ENCODE data around the gene CHST6.
"Not testable (repeated sequence)": the region's sequence is repeated elsewhere in the genome, so short reads cannot be mapped to it uniquely, and the experiment has no call there.

CHST6 gene

GRCh38 chr16:75462806-75463205 is 32.4 kb downstream of the CHST6 start:
- 91 to 94% methylated on average over 2 of the region's 2 CpGs for WGBS, 2 experiments
- H3K4me3 ChIP-seq (ENCODE audit: insufficient read depth, low read depth, low read length): peak overlapping the region; percentile 85
- peaks cover 4% of the 10 kb centered on the region for H3K27me3 ChIP-seq (ENCODE audit: control insufficient read depth, insufficient read depth, low read length, poor library complexity, severe bottlenecking)

GRCh38 chr16:75461575-75461974 is 33.7 kb downstream of the CHST6 start:
- H3K9me3 ChIP-seq (ENCODE audit: control insufficient read depth, low read length): no peaks in the 10 kb centered on the region
- H3K36me3 ChIP-seq (ENCODE audit: control insufficient read depth, insufficient read depth, low read length): no peaks in the 10 kb centered on the region
- WGBS, 2 experiments: 93 to 96% methylated on average over 2 of the region's 2 CpGs
- peaks cover 4% of the 10 kb centered on the region for H3K27me3 ChIP-seq (ENCODE audit: control insufficient read depth, insufficient read depth, low read length, poor library complexity, severe bottlenecking)
- no peak overlapping the region for H3K4me3 ChIP-seq (ENCODE audit: insufficient read depth, low read depth, low read length)
- peaks cover 35% of the 10 kb centered on the region for H3K4me1 ChIP-seq (ENCODE audit: control insufficient read depth, insufficient read depth, low read length)
- no peak overlapping the region for H3K27ac ChIP-seq (ENCODE audit: insufficient read depth, low read depth, low read length, poor library complexity, severe bottlenecking)

More at GRCh38 chr16:75462806-75463205, 32.4 kb downstream of the CHST6 start:
- Histone ChIP-seq H3K27ac (ENCODE audit: insufficient read depth, low read depth, low read length, poor library complexity, severe bottlenecking) (no peak overlapping the region), H3K4me1 (ENCODE audit: control insufficient read depth, insufficient read depth, low read length) (peaks cover 22% of the 10 kb centered on the region), H3K36me3 (ENCODE audit: control insufficient read depth, insufficient read depth, low read length) (no peaks in the 10 kb centered on the region), H3K9me3 (ENCODE audit: control insufficient read depth, low read length) (no peaks in the 10 kb centered on the region)

DNA sequence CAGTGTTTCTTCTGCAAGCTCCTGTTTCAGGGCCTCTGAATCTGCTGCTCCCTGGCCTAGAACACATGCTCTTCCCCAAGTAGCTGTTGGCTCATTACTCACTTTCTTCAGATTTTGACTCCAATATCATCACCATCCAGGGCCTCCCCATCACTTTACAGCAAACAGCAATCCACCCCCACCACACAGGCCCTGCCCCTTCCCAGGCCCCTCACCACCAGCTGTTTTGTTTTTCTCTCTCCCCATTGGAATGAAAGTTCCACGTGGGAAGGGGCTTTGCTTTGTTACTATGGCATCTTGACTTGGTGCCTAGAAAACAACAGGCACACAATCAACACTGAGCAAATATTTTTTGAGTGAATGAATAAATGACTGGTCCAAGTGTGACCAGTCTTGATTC is 34.8 kb downstream of the CHST6 start:
- peak overlapping the region; percentile 1 for H3K27ac ChIP-seq (ENCODE audit: insufficient read depth, low read depth, low read length, poor library complexity, severe bottlenecking)
- 0% methylated on average over 1 of the region's 1 CpG for WGBS, 2 experiments

DNA sequence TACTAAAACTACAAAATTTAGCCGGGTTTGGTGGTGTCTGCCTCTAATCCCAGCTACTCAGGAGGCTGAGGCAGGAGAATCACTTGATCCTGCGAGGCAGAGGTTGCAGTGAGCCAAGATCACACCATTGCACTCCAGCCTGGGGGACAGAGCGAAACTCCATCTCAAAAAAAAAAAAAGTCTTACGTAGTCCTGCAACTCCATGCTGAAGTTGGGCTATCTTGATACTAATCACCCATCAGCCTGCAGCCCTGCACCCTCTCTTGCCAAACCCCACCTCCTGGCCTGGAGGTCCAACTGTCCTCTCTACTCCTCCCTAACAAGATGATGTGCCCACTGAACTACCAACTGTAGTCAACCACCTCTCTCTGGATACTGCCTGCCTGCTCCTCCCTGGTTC is 35.5 kb downstream of the CHST6 start:
- H3K36me3 ChIP-seq (ENCODE audit: control insufficient read depth, insufficient read depth, low read length): no peaks in the 10 kb centered on the region
- H3K4me3 ChIP-seq (ENCODE audit: insufficient read depth, low read depth, low read length): no peak overlapping the region
- WGBS, 2 experiments: 93% methylated on average over 4 of the region's 4 CpGs
- peaks cover 4% of the 10 kb centered on the region for H3K27me3 ChIP-seq (ENCODE audit: control insufficient read depth, insufficient read depth, low read length, poor library complexity, severe bottlenecking)
- no peak overlapping the region for H3K27ac ChIP-seq (ENCODE audit: insufficient read depth, low read depth, low read length, poor library complexity, severe bottlenecking)
- no peaks in the 10 kb centered on the region for H3K9me3 ChIP-seq (ENCODE audit: control insufficient read depth, low read length)
- H3K4me1 ChIP-seq (ENCODE audit: control insufficient read depth, insufficient read depth, low read length): peaks cover 44% of the 10 kb centered on the region

More for the DNA sequence above, 34.8 kb downstream of the CHST6 start:
- Histone ChIP-seq H3K27me3 (ENCODE audit: control insufficient read depth, insufficient read depth, low read length, poor library complexity, severe bottlenecking) (peaks cover 4% of the 10 kb centered on the region), H3K9me3 (ENCODE audit: control insufficient read depth, low read length) (no peaks in the 10 kb centered on the region), H3K4me3 (ENCODE audit: insufficient read depth, low read depth, low read length) (no peak overlapping the region), H3K4me1 (ENCODE audit: control insufficient read depth, insufficient read depth, low read length) (peaks cover 42% of the 10 kb centered on the region), H3K36me3 (ENCODE audit: control insufficient read depth, insufficient read depth, low read length) (no peaks in the 10 kb centered on the region)

DNA sequence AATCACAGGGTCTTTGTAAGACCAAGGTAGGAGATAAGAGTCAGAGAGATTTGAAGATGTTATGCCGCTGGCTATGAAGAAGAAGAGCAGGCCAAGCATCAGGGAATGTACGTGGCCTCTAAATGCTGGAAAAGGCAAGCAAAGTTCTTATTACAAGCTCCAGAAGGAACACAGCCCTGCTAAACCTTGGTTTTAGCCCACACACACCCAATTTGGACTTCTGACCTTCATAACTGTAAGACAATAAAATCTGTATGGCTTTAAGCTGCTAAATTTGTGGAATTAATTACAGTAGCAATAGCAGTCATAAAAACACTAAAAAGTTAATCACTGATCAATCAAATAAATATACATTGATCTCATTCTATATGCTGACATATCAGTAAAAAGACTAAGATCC is 36.8 kb downstream of the CHST6 start:
- peaks cover 54% of the 10 kb centered on the region for H3K4me1 ChIP-seq (ENCODE audit: control insufficient read depth, insufficient read depth, low read length)
- WGBS, 2 experiments: 91 to 94% methylated on average over 2 of the region's 2 CpGs
- H3K27me3 ChIP-seq (ENCODE audit: control insufficient read depth, insufficient read depth, low read length, poor library complexity, severe bottlenecking): peaks cover 4% of the 10 kb centered on the region
- H3K4me3 ChIP-seq (ENCODE audit: insufficient read depth, low read depth, low read length): no peak overlapping the region
- H3K27ac ChIP-seq (ENCODE audit: insufficient read depth, low read depth, low read length, poor library complexity, severe bottlenecking): no peak overlapping the region
- H3K36me3 ChIP-seq (ENCODE audit: control insufficient read depth, insufficient read depth, low read length): no peaks in the 10 kb centered on the region
- H3K9me3 ChIP-seq (ENCODE audit: control insufficient read depth, low read length): no peaks in the 10 kb centered on the region

DNA sequence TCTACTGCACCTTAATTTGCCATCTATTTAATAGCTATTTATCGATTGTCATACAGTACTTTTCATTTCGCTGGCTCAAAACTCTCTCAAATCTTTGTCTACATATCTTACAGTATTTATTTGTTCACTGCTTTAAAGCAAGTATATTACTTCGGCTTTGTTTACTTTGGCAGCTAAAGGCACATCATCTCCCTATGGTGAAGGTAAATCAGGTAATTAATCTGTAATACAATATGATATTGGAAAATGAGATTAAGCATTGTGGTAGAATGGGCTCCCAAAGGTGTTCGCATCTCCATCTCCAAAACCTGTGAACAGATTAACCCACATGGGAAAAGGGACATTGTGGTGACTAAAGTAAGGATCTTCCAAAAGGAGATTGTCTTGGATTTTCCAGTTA is 37.2 kb downstream of the CHST6 start:
- H3K4me3 ChIP-seq (ENCODE audit: insufficient read depth, low read depth, low read length): no peak overlapping the region
- no peak overlapping the region for H3K27ac ChIP-seq (ENCODE audit: insufficient read depth, low read depth, low read length, poor library complexity, severe bottlenecking)
- H3K27me3 ChIP-seq (ENCODE audit: control insufficient read depth, insufficient read depth, low read length, poor library complexity, severe bottlenecking): peaks cover 4% of the 10 kb centered on the region
- 96 to 98% methylated on average over 4 of the region's 4 CpGs for WGBS, 2 experiments
- H3K36me3 ChIP-seq (ENCODE audit: control insufficient read depth, insufficient read depth, low read length): no peaks in the 10 kb centered on the region
- no peaks in the 10 kb centered on the region for H3K9me3 ChIP-seq (ENCODE audit: control insufficient read depth, low read length)
- peaks cover 58% of the 10 kb centered on the region for H3K4me1 ChIP-seq (ENCODE audit: control insufficient read depth, insufficient read depth, low read length)

DNA sequence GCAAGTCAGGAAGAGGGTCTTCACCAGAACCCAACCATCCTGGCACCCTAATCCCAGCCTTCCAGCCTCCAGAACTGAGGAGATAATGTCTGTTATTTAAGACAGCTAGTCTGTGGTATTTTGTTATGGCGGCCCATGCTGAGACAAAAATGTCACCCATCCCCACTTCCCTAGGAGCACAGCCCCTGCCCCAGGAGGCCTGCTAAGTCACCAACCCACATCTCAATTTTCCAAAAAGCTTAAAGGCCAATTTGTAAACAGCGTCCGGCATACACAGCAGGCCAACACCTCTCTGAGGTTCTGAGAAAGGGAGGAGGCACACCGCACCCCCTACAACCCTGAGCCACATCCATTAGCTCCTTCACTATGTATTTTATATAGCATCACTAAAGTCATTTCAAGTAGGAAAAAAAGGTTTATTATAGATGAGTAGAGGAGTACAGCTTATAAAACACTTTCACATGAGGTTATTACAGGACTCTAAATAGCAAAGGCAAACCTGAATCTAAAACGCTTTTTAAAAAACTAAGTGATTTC is 37.7 kb downstream of the CHST6 start:
- WGBS, 2 experiments: 70 to 83% methylated on average over 4 of the region's 5 CpGs
- H3K4me3 ChIP-seq (ENCODE audit: insufficient read depth, low read depth, low read length): no peak overlapping the region
- no peak overlapping the region for H3K27ac ChIP-seq (ENCODE audit: insufficient read depth, low read depth, low read length, poor library complexity, severe bottlenecking)
- H3K9me3 ChIP-seq (ENCODE audit: control insufficient read depth, low read length): no peaks in the 10 kb centered on the region
- H3K36me3 ChIP-seq (ENCODE audit: control insufficient read depth, insufficient read depth, low read length): no peaks in the 10 kb centered on the region
- H3K27me3 ChIP-seq (ENCODE audit: control insufficient read depth, insufficient read depth, low read length, poor library complexity, severe bottlenecking): no peaks in the 10 kb centered on the region
- H3K4me1 ChIP-seq (ENCODE audit: control insufficient read depth, insufficient read depth, low read length): peaks cover 59% of the 10 kb centered on the region

GRCh38 chr16:75456971-75457370 is 38.3 kb downstream of the CHST6 start:
- H3K27me3 ChIP-seq (ENCODE audit: control insufficient read depth, insufficient read depth, low read length, poor library complexity, severe bottlenecking): no peaks in the 10 kb centered on the region
- no peak overlapping the region for H3K27ac ChIP-seq (ENCODE audit: insufficient read depth, low read depth, low read length, poor library complexity, severe bottlenecking)
- H3K4me1 ChIP-seq (ENCODE audit: control insufficient read depth, insufficient read depth, low read length): peaks cover 59% of the 10 kb centered on the region
- no peak overlapping the region for H3K4me3 ChIP-seq (ENCODE audit: insufficient read depth, low read depth, low read length)
- H3K36me3 ChIP-seq (ENCODE audit: control insufficient read depth, insufficient read depth, low read length): no peaks in the 10 kb centered on the region
- no peaks in the 10 kb centered on the region for H3K9me3 ChIP-seq (ENCODE audit: control insufficient read depth, low read length)
- 87 to 100% methylated on average over 1 of the region's 1 CpG for WGBS, 2 experiments

DNA sequence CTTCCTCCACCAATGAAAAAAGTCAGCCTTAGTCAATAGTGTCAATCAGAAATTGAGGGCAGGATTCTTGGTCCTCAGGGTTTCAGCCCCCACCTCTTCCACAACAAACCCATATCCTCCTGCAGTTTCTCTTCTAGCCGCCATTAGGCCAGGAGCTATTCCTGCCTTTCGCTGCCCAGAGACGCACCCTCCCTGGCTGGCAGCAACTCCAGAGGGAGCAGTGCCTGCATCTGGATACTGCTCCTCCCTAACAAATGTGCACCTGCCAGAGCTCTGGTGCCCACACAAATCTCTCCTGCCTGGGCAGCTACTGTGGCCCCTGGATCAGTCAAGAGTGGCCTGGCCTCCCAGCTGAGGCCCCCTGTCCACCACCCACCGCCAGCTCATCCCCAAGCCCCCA is 38.8 kb downstream of the CHST6 start:
- H3K27me3 ChIP-seq (ENCODE audit: control insufficient read depth, insufficient read depth, low read length, poor library complexity, severe bottlenecking); H3K36me3 ChIP-seq (ENCODE audit: control insufficient read depth, insufficient read depth, low read length); H3K27ac ChIP-seq (ENCODE audit: insufficient read depth, low read depth, low read length, poor library complexity, severe bottlenecking); H3K9me3 ChIP-seq (ENCODE audit: control insufficient read depth, low read length); H3K4me3 ChIP-seq (ENCODE audit: insufficient read depth, low read depth, low read length): not testable (repeated sequence)
- H3K4me1 ChIP-seq (ENCODE audit: control insufficient read depth, insufficient read depth, low read length): peaks cover 58% of the 10 kb centered on the region
- 84 to 90% methylated on average over 4 of the region's 4 CpGs for WGBS, 2 experiments

DNA sequence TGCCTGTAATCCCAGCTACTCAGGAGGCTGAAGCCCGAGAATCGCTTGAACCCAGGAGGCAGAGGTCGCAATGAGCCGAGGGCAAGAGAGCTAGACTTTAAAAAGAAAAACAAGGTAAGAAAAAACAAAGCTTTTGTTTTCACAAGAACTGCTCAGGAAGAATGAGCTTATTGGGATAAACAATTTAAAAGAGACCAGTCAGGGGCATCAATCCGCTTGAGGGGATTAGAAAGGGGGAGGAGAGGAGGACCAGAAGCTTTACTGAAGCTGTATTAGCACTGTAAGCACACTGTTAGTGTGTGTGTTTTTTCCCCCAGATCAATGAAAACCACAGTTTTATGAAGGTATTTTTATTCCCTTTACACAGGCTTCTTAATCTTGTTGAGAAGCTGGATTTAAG is 39.6 kb downstream of the CHST6 start:
- no peaks in the 10 kb centered on the region for H3K9me3 ChIP-seq (ENCODE audit: control insufficient read depth, low read length)
- H3K4me3 ChIP-seq (ENCODE audit: insufficient read depth, low read depth, low read length): no peak overlapping the region
- peak overlapping the region; percentile 55 for H3K27ac ChIP-seq (ENCODE audit: insufficient read depth, low read depth, low read length, poor library complexity, severe bottlenecking)
- H3K4me1 ChIP-seq (ENCODE audit: control insufficient read depth, insufficient read depth, low read length): peaks cover 50% of the 10 kb centered on the region
- no peaks in the 10 kb centered on the region for H3K27me3 ChIP-seq (ENCODE audit: control insufficient read depth, insufficient read depth, low read length, poor library complexity, severe bottlenecking)
- H3K36me3 ChIP-seq (ENCODE audit: control insufficient read depth, insufficient read depth, low read length): peaks cover 6% of the 10 kb centered on the region
- WGBS, 2 experiments: 30 to 35% methylated on average over 5 of the region's 5 CpGs

Data from ectodermal cell (in vitro differentiated cells).